HG03060 (cell line): ENCODE results near the gene NFKB1.

Experiments
- ATAC-seq: cut with Tn5 transposase; IDR thresholded peaks from one replicate; pipeline ENCODE4 v1.9.1; 2021; ENCODE audit warnings: low read depth, moderate number of reproducible peaks; ENCODE audit not compliant: unreplicated experiment

Gene NFKB1

GRCh38 chr4:102620697-102621497 lies 119.7 kb downstream of the NFKB1 start:
- peak; percentile 49 for ATAC-seq

DNA sequence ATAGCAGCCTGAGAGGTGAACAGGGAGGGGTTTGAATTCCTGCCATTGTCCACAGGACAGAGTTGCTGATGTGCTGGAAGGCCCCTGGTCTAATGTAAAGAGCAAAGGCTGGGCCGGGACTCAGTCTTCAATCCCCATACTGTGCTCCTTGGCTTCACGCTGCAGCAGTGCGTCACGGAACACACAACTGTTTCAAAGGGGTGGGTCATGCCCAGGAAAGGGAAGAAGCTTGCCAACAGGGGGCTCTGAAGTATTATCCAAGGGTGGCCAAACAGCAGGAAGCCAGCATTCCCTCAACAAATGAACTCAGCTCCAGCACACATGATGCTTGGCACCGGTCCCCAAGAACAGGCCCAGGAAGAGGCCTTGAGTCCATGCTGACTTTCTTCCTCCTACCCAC lies 122.5 kb downstream of the NFKB1 start:
- no peak for ATAC-seq

GRCh38 chr4:102624505-102624904 lies 123.3 kb downstream of the NFKB1 start:
- ATAC-seq, result no peak

GRCh38 chr4:102625232-102625930 lies 124.2 kb downstream of the NFKB1 start:
- peak; percentile 42 for ATAC-seq

GRCh38 chr4:102627831-102628523 lies 126.8 kb downstream of the NFKB1 start:
- no peak for ATAC-seq

- ATAC-seq, result no peak
Observed at GRCh38 chr4:102629673-102630072, 128.5 kb downstream of the NFKB1 start.

GRCh38 chr4:102631616-102632015 lies 130.5 kb downstream of the NFKB1 start:
- no peak for ATAC-seq

DNA sequence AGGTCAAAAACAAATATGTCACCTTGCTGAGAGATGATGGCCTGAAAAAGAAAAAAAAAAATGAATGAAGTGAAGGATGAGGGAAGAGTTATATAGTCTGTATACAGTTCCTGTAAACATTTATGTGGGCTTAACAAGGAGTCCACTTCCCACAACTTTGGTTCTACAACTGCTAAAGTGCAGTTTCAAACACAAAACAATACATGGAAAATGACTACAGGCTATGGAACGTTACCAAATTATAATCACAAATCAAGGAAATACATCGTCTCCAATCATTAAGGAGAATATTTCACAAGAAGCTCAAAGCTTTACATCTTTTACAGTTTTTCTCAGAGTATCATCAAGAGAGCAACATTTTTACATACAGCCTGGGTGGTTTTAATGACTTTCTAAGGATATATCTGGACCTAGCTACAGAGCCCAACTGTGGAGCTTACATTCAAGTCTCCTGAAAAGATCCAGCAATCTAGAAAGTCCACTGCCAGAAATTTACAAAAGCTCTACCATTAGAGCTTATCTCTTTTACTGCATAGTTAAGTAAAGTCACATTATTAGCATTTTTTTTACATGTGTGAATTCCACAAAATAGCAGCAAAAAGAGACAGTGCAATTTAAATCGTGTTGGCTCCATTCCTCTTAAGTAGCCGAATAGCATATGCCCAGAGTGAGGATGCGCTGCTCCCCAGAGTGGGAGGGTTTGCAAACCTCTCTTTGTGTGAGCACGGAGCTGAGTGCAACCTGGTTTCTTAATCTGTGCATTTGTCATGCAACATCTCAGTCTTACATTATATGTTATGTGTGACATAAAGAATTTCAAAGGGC lies 131.3 kb downstream of the NFKB1 start:
- no peak for ATAC-seq

DNA sequence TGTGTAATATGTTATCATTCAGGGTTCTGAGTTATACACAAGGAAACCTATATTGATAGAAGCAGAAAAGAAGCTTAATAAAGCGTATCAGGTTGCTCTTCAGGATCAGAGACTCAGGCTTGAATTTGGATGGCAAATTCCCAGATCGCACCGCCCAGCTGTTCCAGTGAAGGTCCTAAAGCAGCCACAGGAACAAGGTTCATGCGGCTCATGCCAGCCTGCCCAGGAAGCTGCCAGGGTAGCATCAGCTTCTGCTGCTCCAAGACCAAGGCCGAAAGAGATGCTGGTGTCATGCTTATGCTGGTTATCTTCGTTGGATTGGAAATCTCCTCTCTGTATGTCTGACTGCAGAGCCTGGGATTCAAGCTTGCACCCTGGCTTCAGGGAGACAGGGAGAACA lies 131.9 kb downstream of the NFKB1 start:
- no peak for ATAC-seq

DNA sequence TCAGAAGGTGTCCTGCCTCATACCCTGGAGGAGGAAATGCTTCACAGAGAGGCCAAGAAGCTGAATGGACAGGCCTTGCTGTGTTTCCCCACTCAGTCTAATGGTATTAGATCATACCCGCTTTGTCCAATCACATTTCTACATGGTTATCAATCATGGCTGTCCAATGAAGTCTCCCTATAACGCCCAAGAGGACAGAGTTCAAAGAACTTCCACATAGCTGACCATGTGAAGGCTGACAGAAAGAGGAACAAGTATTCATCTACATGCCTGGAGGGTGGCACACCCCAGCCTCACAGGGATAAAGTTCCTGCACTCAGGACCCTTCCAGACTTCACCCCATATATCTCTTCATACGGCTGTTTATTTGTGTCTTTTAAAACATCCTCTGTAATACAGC lies 136.2 kb downstream of the NFKB1 start:
- ATAC-seq, result no peak

GRCh38 chr4:102638621-102639020 lies 137.5 kb downstream of the NFKB1 start:
- no peak for ATAC-seq

DNA sequence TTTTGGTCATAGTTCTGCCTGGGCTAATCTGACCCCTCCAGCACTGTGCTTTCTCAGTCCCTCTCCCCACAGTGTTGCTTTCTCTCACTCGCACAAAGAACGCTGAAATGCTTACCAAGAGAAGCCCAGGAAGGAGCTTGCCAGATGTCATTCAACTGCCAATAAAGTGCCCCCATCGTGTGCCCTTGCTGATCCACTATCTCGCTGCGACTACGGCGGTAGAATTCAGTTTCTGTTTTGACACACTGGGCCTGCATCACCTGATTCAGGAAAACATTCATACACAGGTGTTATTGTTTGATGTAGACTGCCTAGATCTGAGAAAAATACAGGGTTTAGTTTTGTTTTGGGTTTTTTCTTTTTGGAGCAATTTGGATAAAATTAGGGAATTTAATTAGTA lies 138.4 kb downstream of the NFKB1 start:
- no peak for ATAC-seq

- no peak for ATAC-seq
Observed at GRCh38 chr4:102640669-102641068, 139.5 kb downstream of the NFKB1 start.

GRCh38 chr4:102641793-102642192 lies 140.6 kb downstream of the NFKB1 start:
- no peak for ATAC-seq

DNA sequence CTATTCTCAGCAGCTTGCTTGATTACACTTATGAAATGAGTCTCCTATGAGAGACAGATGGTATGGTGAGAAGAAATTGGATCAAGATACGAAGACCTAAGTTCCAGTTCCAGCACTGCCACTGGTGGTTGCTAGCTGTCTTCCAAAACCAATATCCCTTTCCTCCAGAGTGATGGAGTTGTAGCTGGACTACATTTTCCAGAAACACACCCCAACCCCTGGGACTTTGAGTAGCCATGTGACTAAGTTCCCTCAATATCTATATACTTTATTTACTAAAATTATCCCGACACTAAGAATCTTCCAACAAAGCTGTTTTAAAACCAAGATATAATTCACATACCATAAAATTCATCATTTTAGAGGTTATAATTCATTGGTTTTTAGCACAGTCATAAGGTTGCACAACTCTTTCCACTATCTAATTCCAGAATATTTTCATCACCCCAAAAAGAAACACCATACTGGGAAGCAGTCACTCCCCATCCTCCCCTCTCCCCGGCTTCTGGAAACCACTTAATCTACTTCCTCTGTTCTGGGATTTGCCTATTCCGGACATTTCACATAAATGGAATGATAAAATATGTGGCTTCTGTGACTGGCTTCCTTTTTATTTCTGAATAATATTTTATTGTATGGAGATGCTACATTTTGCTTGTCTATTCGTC lies 141.6 kb downstream of the NFKB1 start:
- ATAC-seq, result no peak

GRCh38 chr4:102647117-102647516 lies 146.0 kb downstream of the NFKB1 start:
- ATAC-seq, result no peak

DNA sequence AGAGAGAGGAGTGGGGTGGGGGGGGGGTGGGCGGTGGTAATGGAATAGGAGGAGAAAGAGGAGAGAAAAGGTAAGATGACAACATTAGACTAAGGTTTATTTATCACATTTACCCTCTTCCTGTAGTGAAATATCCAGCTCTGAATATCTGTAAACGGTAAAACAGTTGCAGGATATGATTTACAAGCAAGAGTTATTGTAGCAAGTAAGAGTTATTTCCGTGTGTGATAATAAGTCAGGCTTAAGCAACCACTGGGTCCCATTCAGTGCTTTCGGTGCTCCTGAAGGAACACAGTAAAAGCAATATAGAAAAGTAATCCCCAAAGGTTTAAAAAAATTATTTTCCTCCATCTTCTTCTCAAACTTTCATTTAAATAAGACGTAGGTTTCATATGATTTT lies 156.0 kb downstream of the NFKB1 start:
- ATAC-seq, result no peak

- ATAC-seq, result no peak
Observed at GRCh38 chr4:102663073-102663472, 161.9 kb downstream of the NFKB1 start.

DNA sequence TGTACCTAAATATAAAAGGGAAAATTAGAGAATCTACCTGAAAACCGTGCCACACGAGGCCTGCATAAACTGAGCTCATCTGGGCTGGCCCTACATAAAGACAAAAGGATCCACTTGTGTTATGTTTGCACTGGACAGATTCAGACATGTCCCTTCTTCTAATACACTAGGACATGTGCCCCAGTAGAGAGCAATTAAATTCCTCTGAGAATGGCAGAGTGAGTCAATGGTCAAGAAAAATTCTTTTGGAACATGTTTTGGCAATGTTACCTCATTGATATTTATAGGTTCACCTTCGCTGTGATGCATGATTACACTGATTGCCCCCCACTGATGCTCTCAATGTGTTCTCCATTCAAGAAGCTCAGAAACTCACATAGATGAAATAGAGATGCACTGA lies 164.4 kb downstream of the NFKB1 start:
- ATAC-seq, result no peak
